Trophoblast cell (in vitro differentiated cells and primary cell): Measurements from ENCODE around the gene DNAH14.
"Not testable (repeated sequence)": the region's sequence is repeated elsewhere in the genome, so short reads cannot be mapped to it uniquely, and the experiment has no call there.

Experiments
- DNase-seq, 2 donors: peaks; one replicate each; pipeline ENCODE4 v3.0.0-alpha.2; 2016
- H2AFZ ChIP-seq: 2 replicates; pipeline ENCODE4 v1.6.1; 2013; ENCODE audit warnings: low read length, moderate library complexity, mild to moderate bottlenecking; ENCODE audit not compliant: insufficient read depth, poor library complexity
- H2AK5ac ChIP-seq: 2 replicates; pipeline ENCODE4 v1.6.1; 2013; ENCODE audit warnings: mild to moderate bottlenecking, low read length
- H2BK120ac ChIP-seq: 2 replicates; pipeline ENCODE4 v1.6.1; 2013; ENCODE audit warnings: low read length, mild to moderate bottlenecking, moderate library complexity; ENCODE audit not compliant: insufficient read depth, poor library complexity
- H2BK12ac ChIP-seq: 2 replicates; pipeline ENCODE4 v1.6.1; 2013; ENCODE audit warnings: mild to moderate bottlenecking, low read length, moderate library complexity
- H2BK5ac ChIP-seq: 2 replicates; pipeline ENCODE4 v1.6.1; 2013; ENCODE audit warnings: low read length, low read depth, moderate library complexity, mild to moderate bottlenecking; ENCODE audit not compliant: poor library complexity
- H3K14ac ChIP-seq: 2 replicates; pipeline ENCODE4 v1.6.1; 2013; ENCODE audit warnings: mild to moderate bottlenecking, low read length
- H3K18ac ChIP-seq: 2 replicates; pipeline ENCODE4 v1.6.1; 2013; ENCODE audit warnings: mild to moderate bottlenecking, low read length
- H3K23ac ChIP-seq: 2 replicates; pipeline ENCODE4 v1.6.1; 2013; ENCODE audit warnings: low read length
- H3K27ac ChIP-seq: 2 replicates; pipeline ENCODE4 v1.5.1; 2013; ENCODE audit warnings: low read depth, mild to moderate bottlenecking, inconsistent platforms, low read length, moderate library complexity
- H3K27me3 ChIP-seq: 2 replicates; pipeline ENCODE4 v1.6.1; 2013; ENCODE audit warnings: inconsistent platforms, mild to moderate bottlenecking, low read length, moderate library complexity; ENCODE audit not compliant: insufficient read depth
- H3K36me3 ChIP-seq, 2 experiments: 1 replicate in 1 of 2; 2 replicates in 1 of 2; pipeline ENCODE4 v1.6.1; 2013; ENCODE audit warnings: low read length in 2 of 2, mild to moderate bottlenecking in 2 of 2, moderate library complexity in 1 of 2; ENCODE audit not compliant: insufficient read depth in 2 of 2, control insufficient read depth in 1 of 2
- H3K4ac ChIP-seq: 2 replicates; pipeline ENCODE4 v1.6.1; 2013; ENCODE audit warnings: low read depth, mild to moderate bottlenecking, low read length, moderate library complexity
- H3K4me1 ChIP-seq, 2 experiments: 1 replicate in 1 of 2; 2 replicates in 1 of 2; pipeline ENCODE4 v1.6.1; 2013; ENCODE audit warnings: low read length in 2 of 2, mild to moderate bottlenecking in 2 of 2, moderate library complexity in 1 of 2; ENCODE audit not compliant: insufficient read depth in 2 of 2, control insufficient read depth in 1 of 2
- H3K4me2 ChIP-seq: 2 replicates; pipeline ENCODE4 v1.6.1; 2013; ENCODE audit warnings: inconsistent platforms, mild to moderate bottlenecking, low read length, moderate library complexity
- H3K4me3 ChIP-seq: 2 replicates; pipeline ENCODE4 v1.5.1; 2013; ENCODE audit warnings: mild to moderate bottlenecking, low read depth, low read length, inconsistent platforms
- H3K79me1 ChIP-seq: one replicate; pipeline ENCODE4 v1.6.1; 2013; ENCODE audit warnings: low read length
- H3K79me2 ChIP-seq: 2 replicates; pipeline ENCODE4 v1.6.1; 2013; ENCODE audit warnings: low read length, mild to moderate bottlenecking; ENCODE audit not compliant: control insufficient read depth, insufficient read depth, poor library complexity
- H3K9ac ChIP-seq: 2 replicates; pipeline ENCODE4 v1.6.1; 2013; ENCODE audit warnings: mild to moderate bottlenecking, low read length
- H3K9me3 ChIP-seq: 2 replicates; pipeline ENCODE4 v1.6.1; 2013; ENCODE audit warnings: low read depth, mild to moderate bottlenecking, control low read depth, inconsistent platforms, low read length; ENCODE audit not compliant: insufficient read depth
- H4K12ac ChIP-seq: 2 replicates; pipeline ENCODE4 v1.6.1; 2013; ENCODE audit warnings: low read depth, mild to moderate bottlenecking, low read length, moderate library complexity
- H4K8ac ChIP-seq: 2 replicates; pipeline ENCODE4 v1.6.1; 2013; ENCODE audit warnings: low read depth, mild to moderate bottlenecking, low read length, moderate library complexity
- H4K91ac ChIP-seq: one replicate; pipeline ENCODE4 v1.6.1; 2013; ENCODE audit warnings: low read depth, mild to moderate bottlenecking, low read length, moderate library complexity
- WGBS: extraction: QIAGEN DNeasy Blood & Tissue Kit; methylation state at CpG from one replicate; pipeline ENCODE4 v1.1.7; 2013; ENCODE audit warnings: missing lambda C conversion rate; ENCODE audit not compliant: insufficient read length, insufficient coverage; ENCODE audit errors: extremely low coverage; 5-methylcytosine and 5-hydroxymethylcytosine counted together

DNAH14 gene

GRCh38 chr1:225004396-225004795, 74.9 kb downstream of the DNAH14 start:
- Histone ChIP-seq H3K4me3 (no peak overlapping the region), H2BK12ac (no peak overlapping the region), H3K23ac (no peak overlapping the region), H3K4me1 (no peaks in the 10 kb centered on the region), H3K18ac (no peak overlapping the region), H4K91ac (no peak overlapping the region), H2BK5ac (no peak overlapping the region), H3K4me2 (no peak overlapping the region), H3K9ac (no peak overlapping the region), H3K79me2 (no peaks in the 10 kb centered on the region), H2AK5ac (no peak overlapping the region), H4K12ac (no peak overlapping the region), H2BK120ac (no peak overlapping the region), H3K27me3 (no peaks in the 10 kb centered on the region), H3K4ac (no peak overlapping the region), H3K79me1 (no peaks in the 10 kb centered on the region), H3K36me3 (peaks cover 0 to 1% of the 10 kb centered on the region in 2 experiments), H2AFZ (no peak overlapping the region), H4K8ac (no peak overlapping the region), H3K9me3 (no peaks in the 10 kb centered on the region), H3K14ac (no peak overlapping the region), H3K27ac (no peak overlapping the region)
- no peak for DNase-seq
- no CpG with 5 or more reads among the region's 1 CpG for WGBS

GRCh38 chr1:225006352-225006751, 76.9 kb downstream of the DNAH14 start:
- WGBS = no CpG with 5 or more reads among the region's 5 CpGs
- not testable (repeated sequence) for H3K4ac ChIP-seq, H3K9ac ChIP-seq, DNase-seq, H3K18ac ChIP-seq, H4K12ac ChIP-seq, H2AK5ac ChIP-seq, H3K27me3 ChIP-seq, H3K27ac ChIP-seq, H3K79me1 ChIP-seq, H3K23ac ChIP-seq, H3K36me3 ChIP-seq, H3K4me2 ChIP-seq, H4K8ac ChIP-seq, H3K4me3 ChIP-seq, H4K91ac ChIP-seq, H3K9me3 ChIP-seq, H2BK5ac ChIP-seq, H2BK120ac ChIP-seq, H2AFZ ChIP-seq, H3K79me2 ChIP-seq, H3K4me1 ChIP-seq, H3K14ac ChIP-seq, H2BK12ac ChIP-seq

- not testable (repeated sequence) for H4K12ac ChIP-seq, H3K79me2 ChIP-seq, H3K36me3 ChIP-seq, H3K4me1 ChIP-seq, H4K8ac ChIP-seq, H2BK120ac ChIP-seq, H3K14ac ChIP-seq, DNase-seq, H4K91ac ChIP-seq, H3K4me3 ChIP-seq, H3K27me3 ChIP-seq, H3K9me3 ChIP-seq, H2BK5ac ChIP-seq, H3K4ac ChIP-seq, H3K79me1 ChIP-seq, H3K18ac ChIP-seq, H3K27ac ChIP-seq, H3K23ac ChIP-seq, H2BK12ac ChIP-seq, H3K4me2 ChIP-seq, H2AFZ ChIP-seq, H2AK5ac ChIP-seq, H3K9ac ChIP-seq
- no CpG with 5 or more reads among the region's 5 CpGs for WGBS
Observed at GRCh38 chr1:225008050-225008449, 78.6 kb downstream of the DNAH14 start.

GRCh38 chr1:225021037-225021436, 91.6 kb downstream of the DNAH14 start:
- Histone ChIP-seq H3K4me3 (no peak overlapping the region), H3K27ac (no peak overlapping the region), H3K36me3 (no peaks in the 10 kb centered on the region), H2BK120ac (no peak overlapping the region), H4K91ac (no peak overlapping the region), H3K4me1 (no peaks in the 10 kb centered on the region), H2BK5ac (no peak overlapping the region), H3K4ac (no peak overlapping the region), H2BK12ac (no peak overlapping the region), H3K79me1 (no peaks in the 10 kb centered on the region), H3K79me2 (no peaks in the 10 kb centered on the region), H3K18ac (no peak overlapping the region), H3K14ac (no peak overlapping the region), H4K12ac (no peak overlapping the region), H3K4me2 (no peak overlapping the region), H3K27me3 (no peaks in the 10 kb centered on the region), H3K9ac (no peak overlapping the region), H3K23ac (no peak overlapping the region), H2AK5ac (no peak overlapping the region), H4K8ac (no peak overlapping the region), H3K9me3 (no peaks in the 10 kb centered on the region), H2AFZ (no peak overlapping the region)
- no peak for DNase-seq
